ENCODE results near the gene TMIGD2.
"Not testable (repeated sequence)": the region's sequence is repeated elsewhere in the genome, so short reads cannot be mapped to it uniquely, and the experiment has no call there.

TMIGD2 gene

GRCh38 chr19:4302243-4302640 is at the start of gene TMIGD2:
TMIGD2 (minus strand) TSS chr19:4302389; CDS start chr19:4302385, 4 bp downstream.
- peaks cover 42% of the 10 kb centered on the region for H3K4me1 Mint-ChIP-seq (ENCODE audit: low read depth)

GRCh38 chr19:4350726-4351125 is 48.5 kb upstream of the TMIGD2 start:
- Mint-ChIP-seq H3K27me3 (no peaks in the 10 kb centered on the region), H3K27ac (peak overlapping the region; percentile 63), H3K4me1 (ENCODE audit: low read depth) (peaks cover 2% of the 10 kb centered on the region), H3K36me3 (ENCODE audit: low read depth) (peaks cover 49% of the 10 kb centered on the region), H3K4me3 (no peak overlapping the region), H3K9me3 (no peaks in the 10 kb centered on the region)
- no peak for DNase-seq

More at GRCh38 chr19:4302243-4302640, at the start of gene TMIGD2:
- H3K27me3 Mint-ChIP-seq: no peaks in the 10 kb centered on the region
- peak within 1 kb of the TSS; percentile 89 for H3K27ac Mint-ChIP-seq
- H3K4me3 Mint-ChIP-seq: peak within 1 kb of the TSS; percentile 73
- peak; percentile 54 for DNase-seq
- no peaks in the 10 kb centered on the region for H3K36me3 Mint-ChIP-seq (ENCODE audit: low read depth)
- no peaks in the 10 kb centered on the region for H3K9me3 Mint-ChIP-seq

DNA sequence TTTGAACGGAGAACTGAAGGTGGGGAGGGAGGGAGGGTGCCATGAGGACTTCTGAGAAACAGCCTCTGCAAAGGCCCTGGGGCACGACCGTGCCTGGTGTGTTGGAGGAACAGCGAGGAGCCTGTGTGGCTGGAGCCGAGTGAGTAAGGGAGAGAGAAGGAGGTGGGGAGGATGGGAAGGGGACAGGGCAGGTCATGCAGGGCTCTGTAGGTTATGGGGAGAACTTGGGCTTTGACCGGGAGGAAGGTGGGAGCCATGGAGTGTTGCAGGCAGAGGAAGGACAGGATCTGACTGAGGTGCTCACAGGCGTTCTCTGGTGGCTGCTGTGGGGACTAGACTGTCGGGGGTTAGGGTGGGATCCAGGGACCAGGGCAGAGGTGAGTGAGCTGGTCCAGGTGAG is 47.9 kb upstream of the TMIGD2 start:
- Mint-ChIP-seq H3K4me3 (no peak overlapping the region), H3K4me1 (ENCODE audit: low read depth) (peaks cover 5% of the 10 kb centered on the region), H3K9me3 (no peaks in the 10 kb centered on the region), H3K27ac (peak overlapping the region; percentile 63), H3K36me3 (ENCODE audit: low read depth) (peaks cover 54% of the 10 kb centered on the region), H3K27me3 (no peaks in the 10 kb centered on the region)
- no peak for DNase-seq

GRCh38 chr19:4349225-4349624 is 47.0 kb upstream of the TMIGD2 start:
- not testable (repeated sequence) for H3K27me3 Mint-ChIP-seq; H3K4me3 Mint-ChIP-seq; H3K27ac Mint-ChIP-seq; H3K4me1 Mint-ChIP-seq (ENCODE audit: low read depth); DNase-seq; H3K9me3 Mint-ChIP-seq
- peaks cover 50% of the 10 kb centered on the region for H3K36me3 Mint-ChIP-seq (ENCODE audit: low read depth)

GRCh38 chr19:4347521-4347920 is 45.3 kb upstream of the TMIGD2 start:
- DNase-seq: no peak
- Mint-ChIP-seq H3K27ac (no peak overlapping the region), H3K4me1 (ENCODE audit: low read depth) (peaks cover 15% of the 10 kb centered on the region), H3K4me3 (no peak overlapping the region), H3K9me3 (no peaks in the 10 kb centered on the region), H3K27me3 (no peaks in the 10 kb centered on the region), H3K36me3 (ENCODE audit: low read depth) (peaks cover 44% of the 10 kb centered on the region)

- H3K36me3 Mint-ChIP-seq (ENCODE audit: low read depth): peaks cover 44% of the 10 kb centered on the region
- H3K27ac Mint-ChIP-seq: no peak overlapping the region
- H3K4me1 Mint-ChIP-seq (ENCODE audit: low read depth): peaks cover 20% of the 10 kb centered on the region
- no peak overlapping the region for H3K4me3 Mint-ChIP-seq
- H3K9me3 Mint-ChIP-seq: no peaks in the 10 kb centered on the region
- no peak for DNase-seq
- no peaks in the 10 kb centered on the region for H3K27me3 Mint-ChIP-seq
Measured at GRCh38 chr19:4346020-4346383, 43.8 kb upstream of the TMIGD2 start.

DNA sequence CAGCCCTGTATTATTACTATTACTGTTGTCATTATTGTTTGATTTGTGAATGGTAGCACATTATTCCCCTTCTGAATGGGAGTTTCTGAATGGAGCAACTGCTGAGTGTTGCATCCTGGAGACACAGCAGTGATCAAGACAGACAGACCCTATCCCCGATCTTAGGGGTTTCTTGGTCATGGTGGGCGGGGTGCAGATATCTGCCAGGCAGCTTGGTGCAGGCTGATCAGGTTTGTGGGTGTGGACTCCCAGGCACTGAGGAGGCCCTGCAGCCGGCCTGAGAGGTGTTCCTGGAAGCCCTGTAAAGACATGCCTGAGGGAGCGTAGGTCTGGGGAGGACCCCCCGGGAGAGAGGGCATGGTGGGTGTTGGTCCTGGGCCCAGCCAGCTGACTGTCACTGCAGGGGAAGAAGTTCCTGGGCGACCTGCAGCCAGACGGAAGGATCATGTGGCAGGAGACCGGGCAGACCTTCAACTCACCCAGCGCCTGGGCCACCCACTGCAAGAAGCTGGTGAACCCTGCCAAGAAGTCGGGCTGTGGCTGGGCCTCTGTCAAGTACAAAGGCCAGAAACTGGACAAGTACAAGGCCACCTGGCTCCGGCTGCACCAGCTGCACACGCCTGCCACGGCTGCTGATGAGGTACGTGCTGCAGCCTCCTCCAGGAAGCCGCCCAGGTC is 43.3 kb upstream of the TMIGD2 start:
- Mint-ChIP-seq H3K27me3 (no peaks in the 10 kb centered on the region), H3K4me1 (ENCODE audit: low read depth) (peaks cover 20% of the 10 kb centered on the region), H3K27ac (peak overlapping the region; percentile 26), H3K9me3 (no peaks in the 10 kb centered on the region), H3K4me3 (peak overlapping the region; percentile 19), H3K36me3 (ENCODE audit: low read depth) (peaks cover 42% of the 10 kb centered on the region)
- DNase-seq: no peak

DNA sequence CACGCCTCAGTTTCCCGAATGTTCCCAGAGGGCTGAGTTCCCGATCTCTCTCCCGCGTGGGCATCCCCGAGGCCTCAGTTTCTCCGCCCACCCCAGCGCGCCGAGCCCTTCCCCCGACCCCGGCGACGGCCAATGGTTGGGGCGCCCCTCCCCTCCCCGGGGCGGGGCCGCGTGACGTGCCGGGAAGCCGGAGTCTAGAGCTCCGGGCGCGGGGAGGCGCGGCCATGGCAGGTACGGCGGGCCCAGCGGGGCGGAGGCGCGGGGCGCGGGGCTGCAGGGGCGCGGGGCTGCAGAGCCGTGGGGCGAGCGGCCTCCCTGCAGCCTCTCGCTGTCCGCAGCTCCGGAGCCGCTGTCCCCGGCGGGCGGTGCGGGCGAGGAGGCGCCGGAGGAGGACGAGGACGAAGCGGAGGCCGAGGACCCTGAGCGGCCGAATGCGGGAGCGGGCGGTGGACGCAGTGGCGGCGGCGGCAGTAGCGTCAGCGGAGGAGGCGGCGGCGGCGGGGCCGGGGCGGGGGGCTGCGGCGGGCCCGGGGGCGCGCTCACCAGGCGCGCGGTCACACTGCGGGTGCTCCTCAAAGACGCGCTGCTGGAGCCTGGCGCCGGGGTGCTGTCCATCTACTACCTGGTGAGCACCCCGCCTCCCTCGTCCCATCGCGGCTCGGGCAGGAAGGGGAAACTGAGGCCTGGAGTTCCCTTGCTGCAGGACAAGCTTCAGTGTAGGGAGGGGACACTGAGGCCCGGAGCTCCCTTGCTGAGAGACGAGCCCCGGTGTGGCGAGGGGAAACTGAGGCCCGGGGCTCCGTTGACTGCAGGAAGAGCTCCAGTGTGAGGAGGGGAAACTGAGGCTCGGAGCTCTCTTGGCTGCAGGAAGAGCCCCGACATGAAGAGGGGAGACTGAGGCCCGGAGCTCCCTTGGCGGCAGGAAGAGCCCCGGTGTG is 41.5 kb upstream of the TMIGD2 start, which contains the start of gene MPND:
TSS of gene MPND (plus strand) at position 193 of the 938 bp plus-strand sequence. CDS start at position 225, 32 bp downstream.
- Mint-ChIP-seq H3K4me1 (ENCODE audit: low read depth) (peaks cover 28% of the 10 kb centered on the region), H3K9me3 (no peaks in the 10 kb centered on the region), H3K36me3 (ENCODE audit: low read depth) (peaks cover 28% of the 10 kb centered on the region), H3K27ac (peak within 1 kb of the TSS; percentile 97), H3K4me3 (peak within 1 kb of the TSS; percentile 90), H3K27me3 (no peaks in the 10 kb centered on the region)
- DNase-seq: peak; percentile 96

- Mint-ChIP-seq H3K36me3 (ENCODE audit: low read depth) (peaks cover 22% of the 10 kb centered on the region), H3K27me3 (no peaks in the 10 kb centered on the region), H3K4me3 (peak overlapping the region; percentile 90), H3K9me3 (no peaks in the 10 kb centered on the region), H3K27ac (peak overlapping the region; percentile 97), H3K4me1 (ENCODE audit: low read depth) (peaks cover 35% of the 10 kb centered on the region)
- DNase-seq: peak; percentile 91
Measured at GRCh38 chr19:4342615-4343369, 40.6 kb upstream of the TMIGD2 start.

- no peak for DNase-seq
- Mint-ChIP-seq H3K36me3 (ENCODE audit: low read depth) (peaks cover 17% of the 10 kb centered on the region), H3K9me3 (no peaks in the 10 kb centered on the region), H3K27ac (peak overlapping the region; percentile 97), H3K4me3 (peak overlapping the region; percentile 90), H3K27me3 (no peaks in the 10 kb centered on the region), H3K4me1 (ENCODE audit: low read depth) (peaks cover 36% of the 10 kb centered on the region)
Measured at GRCh38 chr19:4342314-4342614, 40.1 kb upstream of the TMIGD2 start.

GRCh38 chr19:4338441-4339355 is 36.5 kb upstream of the TMIGD2 start, which contains the start of gene STAP2:
STAP2 (minus strand) TSS chr19:4338827; CDS start chr19:4338753, 74 bp downstream.
- DNase-seq: peak; percentile 65
- Mint-ChIP-seq H3K36me3 (ENCODE audit: low read depth) (peaks cover 2% of the 10 kb centered on the region), H3K27ac (peak within 1 kb of the TSS; percentile 88), H3K4me1 (ENCODE audit: low read depth) (peaks cover 25% of the 10 kb centered on the region), H3K9me3 (peaks cover 8% of the 10 kb centered on the region), H3K27me3 (no peaks in the 10 kb centered on the region), H3K4me3 (peak within 1 kb of the TSS; percentile 85)

GRCh38 chr19:4337906-4338440 is 35.8 kb upstream of the TMIGD2 start:
- Mint-ChIP-seq H3K4me3 (peak overlapping the region; percentile 85), H3K4me1 (ENCODE audit: low read depth) (peaks cover 22% of the 10 kb centered on the region), H3K36me3 (ENCODE audit: low read depth) (peaks cover 2% of the 10 kb centered on the region), H3K27me3 (no peaks in the 10 kb centered on the region), H3K9me3 (peaks cover 8% of the 10 kb centered on the region), H3K27ac (peak overlapping the region; percentile 88)
- DNase-seq: peak; percentile 61

- Mint-ChIP-seq H3K27ac (no peak overlapping the region), H3K4me1 (ENCODE audit: low read depth) (peaks cover 18% of the 10 kb centered on the region), H3K27me3 (no peaks in the 10 kb centered on the region), H3K36me3 (ENCODE audit: low read depth) (peaks cover 5% of the 10 kb centered on the region), H3K4me3 (no peak overlapping the region), H3K9me3 (peaks cover 8% of the 10 kb centered on the region)
- no peak for DNase-seq
Measured at GRCh38 chr19:4334929-4335570, 32.9 kb upstream of the TMIGD2 start.
